Posterior vena cava (tissue), 2 donors: ENCODE data around the gene KPNB1. TPM values are rescaled to one million over a fixed set of nuclear protein-coding genes. Genes with fewer than 3 reads are reported as not detected.

Experiments used
- DNase-seq: peaks from one replicate; pipeline ENCODE4 v3.0.0-alpha.2; 2020; ENCODE audit warnings: low spot score
- intact Hi-C, 2 donors: fragments of 100-400 bp; cut with DNase I; formaldehyde crosslinking; loops; one replicate each; pipeline versions ENCODE4 v1.14.1 to v1.14.2; 2022 to 2023
- total RNA-seq, 2 donors: library from RNA; stranded (reverse); fragmentation: NEBNext Ultra II Directional; extraction: Animal tissue kit (Norgen Biotek cat#: 25700); gene quantifications; one replicate each; pipeline ENCODE4 v1.2.1, GENCODE V29; 2021
- donor health status: DM: yes; HTN: yes; CAD: no.
- donor health status: DM: yes; HTN: yes; CAD: no.

Gene KPNB1
- total RNA-seq, 2 donors from 2014 or later: 193 to 198 TPM

DNA sequence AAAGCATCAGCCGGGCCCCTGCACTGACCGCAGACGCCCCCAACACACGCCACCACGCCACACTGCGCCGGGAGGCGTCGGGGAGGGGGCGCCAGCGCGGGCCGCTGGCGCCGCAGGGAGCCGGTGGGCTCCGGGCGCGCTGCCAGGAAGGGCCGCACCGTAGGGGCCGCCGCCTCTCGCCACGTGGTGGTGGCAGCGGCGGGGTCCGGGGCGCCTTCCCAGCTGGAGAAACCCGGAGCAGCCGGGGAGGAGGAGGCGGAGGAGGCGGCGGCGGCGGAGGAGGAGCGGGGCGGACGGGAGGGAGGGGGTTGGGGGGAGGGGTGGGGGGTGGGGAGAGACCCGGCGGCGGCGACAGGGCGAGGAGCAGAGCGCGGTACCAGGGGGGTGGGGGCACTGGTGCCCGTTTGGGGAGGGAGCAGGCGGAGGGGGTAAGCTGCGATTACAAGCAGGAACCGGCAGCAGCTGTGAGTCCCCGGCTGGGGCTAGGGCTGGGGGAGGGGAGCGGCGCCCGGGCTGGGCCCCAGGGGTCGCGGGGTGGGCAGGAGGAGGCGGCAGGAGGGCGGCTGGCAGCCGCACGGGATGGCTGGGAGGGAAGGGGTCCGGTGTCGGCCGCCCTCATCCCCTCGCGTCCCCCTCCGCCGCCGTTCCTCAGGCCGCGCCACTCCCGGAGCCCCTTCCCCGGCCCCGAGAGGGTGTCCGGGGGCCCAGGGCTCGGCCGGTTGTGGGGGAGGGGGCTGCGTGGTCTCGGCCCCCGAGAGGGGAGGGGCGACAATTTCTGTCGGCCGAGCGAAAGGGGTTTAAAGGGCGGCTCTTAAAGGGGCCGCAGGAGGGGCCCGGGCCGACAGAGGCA is 44.2 kb downstream of the KPNB1 start, which contains the start of gene TBKBP1:
Gene TBKBP1, plus strand, starts transcription at position 431 of the 850 bp plus-strand sequence. CDS start 1,952 bp downstream, outside the sequence.
- intact Hi-C loops: no loop called here
- no peak for DNase-seq

DNA sequence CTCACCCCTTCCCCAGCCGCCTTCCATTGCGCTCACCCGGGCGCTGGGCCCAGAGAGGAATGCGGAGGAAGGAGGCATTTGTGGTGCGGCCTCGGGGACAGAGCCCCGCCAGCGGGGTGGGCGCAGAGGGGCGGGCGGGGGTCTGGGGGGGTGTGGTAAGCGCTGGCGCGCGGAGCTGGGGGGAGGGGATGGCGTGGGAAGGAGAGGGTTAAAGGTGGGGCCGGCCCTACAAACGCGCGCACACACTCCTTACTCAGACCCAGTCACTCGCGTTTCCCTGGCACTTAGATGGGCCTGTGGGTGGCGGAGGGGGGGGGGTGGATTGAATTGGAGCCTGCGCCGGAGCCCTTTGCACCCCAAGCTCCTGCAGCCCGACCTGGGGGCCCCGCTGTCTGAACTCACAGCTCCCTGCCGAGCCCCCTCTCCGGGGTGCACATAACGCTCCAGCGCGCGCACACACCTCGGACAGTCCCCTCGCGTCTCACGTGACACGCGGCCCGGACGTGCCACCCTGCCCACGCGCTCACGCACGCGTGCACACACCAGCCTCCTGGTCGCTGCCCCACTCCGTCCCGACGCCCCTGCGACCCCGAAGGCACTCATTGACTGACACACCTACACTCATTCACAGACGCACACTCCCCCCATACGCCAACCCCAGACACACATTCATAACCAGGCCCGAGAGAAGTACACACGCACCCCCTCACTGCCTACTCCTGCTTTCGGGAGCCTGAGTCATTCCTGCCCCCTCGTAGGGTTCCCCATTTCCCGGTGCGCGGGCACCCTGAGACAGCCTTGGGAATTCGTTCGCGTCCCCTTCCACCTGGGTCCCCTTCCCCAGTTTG is 45.1 kb downstream of the KPNB1 start:
- intact Hi-C loops: loop anchor here in 1 of 2 donors (5.0 kb wide), 1 partner anchor 117 kb away; no protein-coding TSS in a partner anchor
- peak; percentile 93 for DNase-seq

DNA sequence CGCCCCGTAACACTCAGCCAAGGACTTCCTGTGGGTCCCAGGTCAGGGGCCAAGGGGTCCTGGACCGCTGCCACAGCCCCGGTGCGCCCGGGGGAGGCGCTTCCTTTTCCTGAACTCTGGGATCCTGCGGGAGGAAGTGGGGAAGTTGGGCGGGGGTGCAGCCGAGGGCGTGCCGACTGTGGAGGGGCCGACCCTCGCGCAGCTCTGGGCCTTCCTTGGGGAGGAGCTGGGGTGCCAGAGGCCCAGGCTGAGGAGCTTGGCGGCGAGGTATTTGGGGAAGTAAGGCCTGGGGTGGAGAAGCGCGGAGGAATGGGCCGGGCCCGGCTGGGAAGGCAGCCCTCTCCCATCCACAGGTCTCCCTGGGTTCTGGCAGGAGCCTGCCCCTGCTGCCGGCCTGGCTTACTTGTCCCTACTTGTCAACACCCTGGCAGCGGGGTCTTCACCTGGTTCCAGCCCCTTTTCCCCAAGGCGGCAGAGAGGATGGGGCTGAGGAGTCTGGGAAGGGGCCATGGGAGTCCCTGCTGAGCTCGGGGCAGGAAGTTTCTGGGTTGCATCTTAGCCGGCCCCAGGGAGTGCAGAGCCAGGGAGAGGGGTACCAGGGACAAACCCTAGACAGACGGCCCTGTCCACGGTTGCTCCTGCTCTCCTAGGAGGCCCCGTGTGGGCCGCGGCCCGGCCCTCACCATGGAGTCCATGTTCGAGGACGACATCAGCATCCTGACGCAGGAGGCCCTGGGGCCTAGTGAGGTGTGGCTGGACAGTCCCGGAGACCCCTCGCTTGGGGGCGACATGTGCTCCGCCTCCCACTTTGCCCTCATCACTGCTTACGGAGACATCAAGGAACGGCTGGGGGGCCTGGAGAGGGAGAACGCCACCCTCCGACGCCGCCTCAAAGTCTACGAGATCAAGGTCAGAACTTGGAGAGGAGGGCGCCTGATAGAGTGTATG is 46.0 kb downstream of the KPNB1 start:
- DNase-seq: peak; percentile 90
- intact Hi-C loops: loop anchor here in 1 of 2 donors (5.0 kb wide), 1 partner anchor 117 kb away; no protein-coding TSS in a partner anchor

- intact Hi-C loops: loop anchor here in 1 of 2 donors (5.0 kb wide), 1 partner anchor 115 kb away; no protein-coding TSS in a partner anchor
- DNase-seq: peak; percentile 55
Observed at GRCh38 chr17:47696717-47697642, 47.3 kb downstream of the KPNB1 start.

DNA sequence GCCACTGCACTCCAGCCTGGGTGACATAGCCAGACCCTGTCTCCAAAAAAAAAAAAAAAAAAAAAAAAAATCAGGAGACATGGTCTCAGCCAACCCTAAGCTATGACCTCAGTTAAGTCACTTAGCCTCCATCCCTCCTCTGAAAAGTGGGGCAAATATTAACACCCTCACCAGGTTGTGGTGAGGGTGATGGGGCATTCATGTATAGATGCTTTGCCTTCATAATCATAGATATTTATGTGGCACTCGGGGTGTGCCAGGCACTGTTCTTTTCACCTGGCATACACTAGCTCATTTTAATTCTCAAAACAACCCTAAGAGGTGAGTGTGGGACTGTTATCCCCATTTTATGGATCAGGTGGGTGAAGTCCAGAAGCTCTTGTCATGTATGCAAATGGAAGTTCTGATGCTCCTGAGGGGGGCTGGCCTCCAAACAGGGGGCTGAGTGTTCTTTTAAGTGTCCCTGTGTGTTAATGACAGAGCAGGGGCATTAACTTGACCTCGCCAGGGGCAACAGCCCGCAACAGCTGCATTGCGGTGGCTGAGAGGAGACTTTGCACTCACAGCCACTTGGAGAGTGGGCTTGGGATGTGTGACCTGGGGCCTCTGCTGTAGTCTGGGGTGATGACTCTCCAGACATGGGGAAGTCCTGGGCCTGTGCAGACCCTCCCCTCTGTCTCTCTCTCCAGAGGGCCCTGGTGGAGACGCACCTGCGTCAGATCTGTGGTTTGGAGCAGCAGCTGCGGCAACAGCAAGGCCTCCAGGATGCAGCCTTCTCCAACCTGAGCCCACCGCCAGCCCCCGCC is 48.4 kb downstream of the KPNB1 start:
- intact Hi-C loops: loop anchor here in 1 of 2 donors (5.0 kb wide), 1 partner anchor 114 kb away; no protein-coding TSS in a partner anchor
- no peak for DNase-seq

DNA sequence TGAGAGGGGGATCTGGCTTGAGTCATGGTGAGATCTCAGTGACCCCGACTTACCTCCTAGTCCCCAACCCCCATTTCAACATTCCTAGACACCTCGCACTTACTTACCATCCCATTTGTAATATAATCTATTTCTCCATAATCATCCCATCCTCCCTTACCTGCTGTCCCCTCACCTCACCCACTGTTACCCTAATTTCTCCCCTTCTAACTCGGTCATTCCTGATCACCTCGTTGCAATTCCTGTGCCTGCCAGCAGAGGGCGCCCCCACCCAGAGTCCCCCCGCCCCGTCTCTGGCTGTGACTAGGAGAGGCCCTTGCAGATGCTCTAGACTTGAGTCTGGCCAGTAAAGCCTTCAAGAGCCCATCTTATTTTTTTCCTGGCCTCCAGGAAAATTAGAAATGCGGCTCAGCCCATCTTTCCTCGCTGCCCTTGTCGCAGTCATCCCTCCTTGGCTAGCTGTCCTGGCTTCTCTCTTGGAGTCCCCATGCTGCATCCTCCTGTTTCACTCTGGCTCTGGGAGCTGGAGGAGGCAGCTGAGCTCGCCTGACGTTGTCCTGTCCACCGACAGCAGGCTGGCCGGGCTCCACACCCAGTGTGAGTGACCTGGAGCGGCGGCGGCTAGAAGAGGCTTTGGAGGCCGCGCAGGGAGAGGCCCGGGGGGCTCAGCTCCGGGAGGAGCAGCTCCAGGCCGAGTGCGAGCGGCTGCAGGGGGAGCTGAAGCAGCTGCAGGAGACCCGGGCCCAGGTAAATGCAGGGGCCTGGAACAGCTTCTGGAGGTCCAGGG is 49.2 kb downstream of the KPNB1 start:
- peak; percentile 87 for DNase-seq
- intact Hi-C loops: loop anchor here in 1 of 2 donors (5.0 kb wide), 1 partner anchor 113 kb away; no protein-coding TSS in a partner anchor

GRCh38 chr17:47699536-47699840 is 49.8 kb downstream of the KPNB1 start:
- intact Hi-C loops: loop anchor here in 1 of 2 donors (5.0 kb wide), 1 partner anchor 113 kb away; no protein-coding TSS in a partner anchor
- DNase-seq: no peak

DNA sequence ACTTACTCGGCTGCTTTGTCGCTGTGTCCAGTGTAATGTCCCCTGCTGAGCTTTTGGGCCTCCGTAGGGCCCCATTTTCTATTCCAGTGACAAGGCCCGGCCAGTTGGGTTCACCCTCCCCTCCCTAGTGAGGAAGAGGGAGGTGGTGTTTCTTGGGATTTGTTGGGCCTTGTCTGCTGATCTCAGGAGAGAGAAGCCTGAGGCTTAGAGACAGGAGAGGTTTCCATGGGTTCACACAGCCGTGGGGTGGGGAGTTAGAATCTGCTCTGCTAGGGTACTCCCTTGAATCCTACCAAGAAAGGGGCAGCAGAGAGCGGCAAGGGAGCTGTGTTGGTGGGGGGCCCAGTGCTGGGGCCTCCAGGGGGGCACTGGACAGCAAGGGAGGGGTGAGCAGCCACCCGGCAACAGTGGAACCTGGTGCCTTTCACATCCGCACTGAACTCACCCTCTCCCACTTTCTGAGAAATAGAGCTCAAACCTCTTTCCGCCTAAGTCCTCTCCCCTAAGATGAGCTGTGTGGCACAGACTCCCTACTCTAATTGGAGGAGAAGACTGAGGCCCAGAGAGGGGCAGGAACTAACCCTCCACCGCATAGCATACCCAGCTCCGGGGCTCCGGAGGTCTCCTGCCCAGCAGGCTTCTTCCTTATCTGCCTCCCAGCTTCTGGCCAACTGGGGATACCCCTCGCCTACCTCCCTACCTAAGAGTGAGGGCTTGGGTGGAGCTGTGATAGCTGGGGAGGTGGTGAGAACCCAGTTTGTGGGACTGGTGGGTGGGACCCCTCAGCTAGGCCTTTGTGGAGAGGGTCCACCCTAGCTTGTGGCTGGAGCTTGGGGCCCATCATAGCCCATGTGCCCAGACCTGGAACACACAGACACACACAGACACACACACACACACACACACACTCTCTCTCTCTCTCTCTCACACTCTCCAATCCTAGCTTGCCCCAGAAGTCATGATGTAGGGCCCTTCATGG is 51.0 kb downstream of the KPNB1 start:
- DNase-seq: peak; percentile 29
- intact Hi-C loops: no loop called here

DNA sequence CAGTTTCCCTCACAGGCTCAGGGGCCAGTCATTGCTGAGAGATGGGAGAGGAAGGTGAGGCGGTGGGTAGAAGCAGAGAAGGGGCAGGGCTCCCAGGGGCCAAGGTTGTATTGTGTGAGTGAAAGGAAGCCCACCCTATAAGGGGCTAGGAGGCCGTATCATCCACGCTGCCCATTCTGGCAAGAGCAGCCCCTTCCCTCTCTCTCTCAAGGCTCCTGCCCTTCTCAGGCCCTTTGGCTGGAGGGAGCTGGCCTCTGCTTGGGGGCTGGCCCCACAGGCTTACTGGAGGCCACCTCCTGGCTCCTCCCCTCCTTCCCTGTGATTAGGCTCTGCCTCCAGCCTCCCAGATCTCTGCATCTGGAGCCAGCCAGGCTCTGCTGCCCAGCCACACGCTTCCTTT is 51.9 kb downstream of the KPNB1 start:
- intact Hi-C loops: no loop called here
- peak; percentile 65 for DNase-seq

- intact Hi-C loops: no loop called here
- peak; percentile 48 for DNase-seq
Observed at GRCh38 chr17:47702391-47702995, 52.8 kb downstream of the KPNB1 start.

DNA sequence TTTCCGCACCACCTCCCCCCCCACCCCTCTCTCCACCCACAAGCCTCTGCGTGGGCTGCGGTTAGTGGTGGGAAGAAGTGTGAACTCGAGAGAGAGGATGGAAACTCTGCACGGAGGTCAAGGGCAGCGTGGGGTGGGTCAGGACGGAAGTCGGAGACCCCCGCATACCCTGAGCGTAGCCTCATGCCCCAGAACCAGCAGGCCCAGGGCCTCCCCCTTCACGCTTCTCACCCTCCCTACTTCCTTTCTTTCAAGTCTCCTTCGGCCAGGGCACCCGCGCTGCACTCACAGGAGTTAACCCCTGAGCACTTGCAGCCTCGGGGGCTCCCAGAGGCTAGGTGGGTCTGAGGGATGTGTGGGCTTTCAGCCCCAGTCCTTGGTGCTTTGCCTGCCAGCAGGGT is 53.5 kb downstream of the KPNB1 start:
- intact Hi-C loops: no loop called here
- peak; percentile 82 for DNase-seq

- DNase-seq: peak; percentile 16
- intact Hi-C loops: no loop called here
Observed at GRCh38 chr17:47703671-47704070, 54.0 kb downstream of the KPNB1 start.

- intact Hi-C loops: no loop called here
- peak; percentile 80 for DNase-seq
Observed at GRCh38 chr17:47704116-47704515, 54.4 kb downstream of the KPNB1 start.

- peak; percentile 35 for DNase-seq
- intact Hi-C loops: no loop called here
Observed at GRCh38 chr17:47704736-47705135, 55.0 kb downstream of the KPNB1 start.
